ENCODE data around the gene MAGEA9B.
"Not testable (repeated sequence)": the region's sequence is repeated elsewhere in the genome, so short reads cannot be mapped to it uniquely, and the experiment has no call there.

DNA sequence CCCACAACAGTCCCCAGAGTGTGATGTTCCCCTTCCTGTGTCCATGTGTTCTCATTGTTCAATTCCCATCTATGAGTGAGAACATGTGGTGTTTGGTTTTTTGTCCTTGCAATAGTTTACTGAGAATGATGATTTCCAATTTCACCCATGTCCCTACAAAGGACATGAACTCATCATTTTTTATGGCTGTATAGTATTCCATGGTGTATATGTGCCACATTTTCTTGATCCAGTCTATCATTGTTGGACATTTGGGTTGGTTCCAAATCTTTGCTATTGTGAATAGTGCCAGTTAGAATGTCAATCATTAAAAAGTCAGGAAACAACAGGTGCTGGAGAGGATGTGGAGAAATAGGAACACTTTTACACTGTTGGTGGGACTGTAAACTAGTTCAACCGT is 32.4 kb upstream of the MAGEA9B start:
- TF ChIP-seq EP300, POLR2AphosphoS5, POLR2A (IDR thresholded peaks at IDR 0.05): not testable (repeated sequence)
- TF ChIP-seq, protein P1, sequence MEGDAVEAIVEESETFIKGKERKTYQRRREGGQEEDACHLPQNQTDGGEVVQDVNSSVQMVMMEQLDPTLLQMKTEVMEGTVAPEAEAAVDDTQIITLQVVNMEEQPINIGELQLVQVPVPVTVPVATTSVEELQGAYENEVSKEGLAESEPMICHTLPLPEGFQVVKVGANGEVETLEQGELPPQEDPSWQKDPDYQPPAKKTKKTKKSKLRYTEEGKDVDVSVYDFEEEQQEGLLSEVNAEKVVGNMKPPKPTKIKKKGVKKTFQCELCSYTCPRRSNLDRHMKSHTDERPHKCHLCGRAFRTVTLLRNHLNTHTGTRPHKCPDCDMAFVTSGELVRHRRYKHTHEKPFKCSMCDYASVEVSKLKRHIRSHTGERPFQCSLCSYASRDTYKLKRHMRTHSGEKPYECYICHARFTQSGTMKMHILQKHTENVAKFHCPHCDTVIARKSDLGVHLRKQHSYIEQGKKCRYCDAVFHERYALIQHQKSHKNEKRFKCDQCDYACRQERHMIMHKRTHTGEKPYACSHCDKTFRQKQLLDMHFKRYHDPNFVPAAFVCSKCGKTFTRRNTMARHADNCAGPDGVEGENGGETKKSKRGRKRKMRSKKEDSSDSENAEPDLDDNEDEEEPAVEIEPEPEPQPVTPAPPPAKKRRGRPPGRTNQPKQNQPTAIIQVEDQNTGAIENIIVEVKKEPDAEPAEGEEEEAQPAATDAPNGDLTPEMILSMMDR (IDR thresholded peaks at IDR 0.05) = not testable (repeated sequence)
